GM23338 (cell line): ENCODE measurements around the gene NLRC4. TPM values are rescaled to one million over a fixed set of nuclear protein-coding genes. Genes with fewer than 3 reads are reported as not detected.

ENCODE experiments used
- ATAC-seq: fragments of 200-7000 bp; cut with Tn5 transposase; 3 replicates; pipeline ENCODE4 v1.9.1; 2020
- DNase-seq: peaks from one replicate; pipeline ENCODE4 v3.0.0-alpha.2; 2015; ENCODE audit warnings: low spot score
- H2AFZ ChIP-seq: fragments of 200-600 bp; sonication (generic); 2 replicates; pipeline ENCODE4 v1.8.0; 2016; ENCODE audit warnings: antibody characterized with exemption, mild to moderate bottlenecking, moderate library complexity
- H3F3A ChIP-seq: fragments of 200-600 bp; sonication (generic); replicated peaks from 2 replicates; pipeline ENCODE4 v1.8.0; 2017; ENCODE audit warnings: antibody characterized with exemption, mixed run types, low read depth
- H3K27ac ChIP-seq: fragments of 200-600 bp; sonication (generic); 2 replicates; pipeline ENCODE4 v1.6.1; 2016; ENCODE audit warnings: low read depth
- H3K27me3 ChIP-seq: fragments of 200-600 bp; sonication (generic); 2 replicates; pipeline ENCODE4 v1.8.0; 2016; ENCODE audit warnings: mild to moderate bottlenecking, mixed run types, moderate library complexity; ENCODE audit not compliant: insufficient read depth
- H3K36me3 ChIP-seq: fragments of 200-600 bp; sonication (generic); 2 replicates; pipeline ENCODE4 v1.8.0; 2016; ENCODE audit warnings: mild to moderate bottlenecking; ENCODE audit not compliant: insufficient read depth
- H3K4me1 ChIP-seq: fragments of 200-600 bp; sonication (generic); 2 replicates; pipeline ENCODE4 v1.8.0; 2016; ENCODE audit warnings: mild to moderate bottlenecking, moderate library complexity; ENCODE audit not compliant: insufficient read depth
- H3K4me2 ChIP-seq: fragments of 200-600 bp; sonication (generic); 2 replicates; pipeline ENCODE4 v1.7.1; 2017; ENCODE audit warnings: mixed run types
- H3K4me3 ChIP-seq: fragments of 200-600 bp; sonication (generic); 2 replicates; pipeline ENCODE4 v1.6.1; 2016; ENCODE audit warnings: mixed run types
- H3K79me2 ChIP-seq: fragments of 200-600 bp; sonication (generic); replicated peaks from 2 replicates; pipeline ENCODE4 v1.8.0; 2017; ENCODE audit warnings: mild to moderate bottlenecking; ENCODE audit not compliant: insufficient read depth
- H3K9me2 ChIP-seq: fragments of 200-600 bp; sonication (generic); 2 replicates; pipeline ENCODE4 v1.8.0; 2017; ENCODE audit not compliant: insufficient read depth
- H4K20me1 ChIP-seq: fragments of 200-600 bp; sonication (generic); replicated peaks from 2 replicates; pipeline ENCODE4 v1.8.0; 2017; ENCODE audit warnings: mild to moderate bottlenecking; ENCODE audit not compliant: insufficient read depth
- H3K27ac Mint-ChIP-seq: 2 replicates; pipeline ENCODE4 v1.8.0; 2020; ENCODE audit warnings: inconsistent platforms, mild to moderate bottlenecking, moderate library complexity, mixed read lengths
- H3K27me3 Mint-ChIP-seq: 3 replicates; pipeline ENCODE4 v1.8.0; 2022; ENCODE audit warnings: low read depth, mild to moderate bottlenecking, moderate library complexity, mixed read lengths, inconsistent platforms; ENCODE audit not compliant: insufficient read depth, poor library complexity
- H3K36me3 Mint-ChIP-seq: 3 replicates; pipeline ENCODE4 v1.8.0; 2021; ENCODE audit warnings: low read depth, mild to moderate bottlenecking, inconsistent platforms, moderate library complexity, mixed read lengths
- H3K4me1 Mint-ChIP-seq: 3 replicates; pipeline ENCODE4 v1.8.0; 2020; ENCODE audit warnings: mild to moderate bottlenecking, inconsistent platforms, mixed read lengths
- H3K4me3 Mint-ChIP-seq: 3 replicates; pipeline ENCODE4 v1.8.0; 2021; ENCODE audit warnings: moderate library complexity, mild to moderate bottlenecking, inconsistent platforms, mixed read lengths
- H3K9me3 Mint-ChIP-seq: 3 replicates; pipeline ENCODE4 v1.8.0; 2020; ENCODE audit warnings: moderate library complexity, mild to moderate bottlenecking, inconsistent platforms, mixed read lengths
- CREB1 ChIP-seq: fragments of 250-450 bp; sonication (Bioruptor Pico); IDR thresholded peaks from 2 replicates; pipeline ENCODE4 v1.5.0; 2020; ENCODE audit warnings: low read depth, mild to moderate bottlenecking, moderate library complexity
- EZH2 ChIP-seq: fragments of 200-600 bp; sonication (generic); IDR thresholded peaks from one replicate; pipeline ENCODE4 v1.8.0; 2017; ENCODE audit warnings: antibody characterized with exemption, mild to moderate bottlenecking, low read depth; ENCODE audit not compliant: unreplicated experiment
- EZH2phosphoT487 ChIP-seq: fragments of 200-600 bp; sonication (generic); IDR thresholded peaks from one replicate; pipeline ENCODE4 v1.8.1; 2018; ENCODE audit warnings: antibody characterized with exemption; ENCODE audit not compliant: unreplicated experiment
- JUNB ChIP-seq: IDR thresholded peaks from one replicate; pipeline ENCODE4 v1.6.1; 2016; ENCODE audit warnings: antibody characterized with exemption; ENCODE audit not compliant: unreplicated experiment
- NANOG ChIP-seq: IDR thresholded peaks from 2 replicates; pipeline ENCODE4 v1.6.1; 2016; ENCODE audit warnings: antibody characterized with exemption, borderline replicate concordance
- POLR2AphosphoS5 ChIP-seq: IDR thresholded peaks from 2 replicates; pipeline ENCODE4 v1.6.1; 2016; ENCODE audit warnings: antibody characterized with exemption, low read depth
- STAT1 ChIP-seq: IDR thresholded peaks from one replicate; pipeline ENCODE4 v1.6.1; 2016; ENCODE audit warnings: antibody characterized with exemption; ENCODE audit not compliant: unreplicated experiment
- ZNF114 ChIP-seq: fragments of 250-450 bp; sonication (Bioruptor Pico); IDR thresholded peaks from 2 replicates; pipeline ENCODE4 v1.5.0; 2020; ENCODE audit warnings: mild to moderate bottlenecking, moderate library complexity
- ZNF331 ChIP-seq: fragments of 250-450 bp; sonication (Bioruptor Pico); IDR thresholded peaks from 2 replicates; pipeline ENCODE4 v1.5.0; 2020; ENCODE audit warnings: low read depth, mild to moderate bottlenecking, moderate library complexity
- polyA plus RNA-seq: library from polyadenylated mRNA; unstranded; fragments of >200 nt; fragmentation: Nextera tagmentation; extraction: Ambion mirVana; gene quantifications from 2 replicates; pipeline ENCODE4 v1.2.1, GENCODE V29; 2016
- total RNA-seq: library from RNA; depleted of rRNA; stranded (reverse); fragments of >200 nt; shearing (Covaris generic); gene quantifications from 2 replicates; pipeline ENCODE4 v1.2.3, GENCODE V29; 2014
- TF ChIP-seq, protein P1 (sequence below): fragments of 250-450 bp; sonication (Bioruptor Pico); IDR thresholded peaks from 2 replicates; pipeline ENCODE4 v1.5.0; 2020; ENCODE audit warnings: mild to moderate bottlenecking, moderate library complexity
- TF ChIP-seq, protein P2 (sequence below), 2 experiments: fragments of 200-600 bp in 1 of 2; sonication (generic) in 1 of 2; conservative IDR thresholded peaks; 2 replicates each; pipeline versions ENCODE4 v1.5.1 to v1.6.1; 2016 to 2017; ENCODE audit warnings: antibody characterized with exemption in 2 of 2, low read depth in 2 of 2, mild to moderate bottlenecking in 2 of 2, moderate library complexity in 1 of 2
- TF ChIP-seq, protein P3 (sequence below): IDR thresholded peaks from 2 replicates; pipeline ENCODE4 v1.6.1; 2016; ENCODE audit warnings: antibody characterized with exemption
- TF ChIP-seq, protein P4 (sequence below): IDR thresholded peaks from one replicate; pipeline ENCODE4 v1.6.1; 2018; ENCODE audit warnings: antibody characterized with exemption; ENCODE audit not compliant: unreplicated experiment

Gene NLRC4
- total and polyA plus RNA-seq, 2 experiments from 2014 or later = 0.50 TPM; not detected in 1

DNA sequence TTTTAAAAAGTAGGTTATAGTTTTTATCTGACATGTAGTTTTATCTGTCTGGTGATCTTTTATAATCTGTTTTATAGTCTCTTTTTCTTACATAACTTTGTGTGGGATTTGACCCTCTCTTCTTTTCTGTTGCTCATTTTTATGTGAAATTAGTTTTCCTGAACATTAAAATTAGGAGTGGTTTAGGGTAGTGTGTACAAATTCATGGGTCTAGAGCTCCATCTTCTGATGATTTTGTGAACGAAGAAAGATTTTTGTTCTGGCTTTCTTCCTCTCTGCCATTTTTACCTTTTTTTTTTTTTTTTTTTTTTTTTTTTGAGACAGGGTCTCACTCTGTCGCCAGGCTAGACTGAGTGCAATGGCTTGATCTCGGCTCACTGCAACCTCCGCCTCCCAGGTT lies 52.4 kb downstream of the NLRC4 start:
- no peaks in the 10 kb centered on the region for H3K9me2 ChIP-seq

More for the DNA sequence above, 52.4 kb downstream of the NLRC4 start:
- Mint-ChIP-seq H3K36me3 (peaks cover 10% of the 10 kb centered on the region), H3K4me1 (no peaks in the 10 kb centered on the region), H3K4me3 (no peak overlapping the region), H3K27me3 (no peaks in the 10 kb centered on the region), H3K27ac (no peak overlapping the region), H3K9me3 (no peaks in the 10 kb centered on the region)
- H3F3A ChIP-seq = 0 out of 2 replicates have a peak, but pooled peaks cover 3% of the 10 kb centered on the region
- no peak overlapping the region for H3K4me2 ChIP-seq
- DNase-seq (no peak), ATAC-seq (no peak)
- H3K36me3 ChIP-seq = peaks cover 3% of the 10 kb centered on the region; the same call in 1 of the 2 replicates
- no peaks in the 10 kb centered on the region for H3K4me1 ChIP-seq
- 0 out of 2 replicates have a peak, but pooled peaks cover 3% of the 10 kb centered on the region for H4K20me1 ChIP-seq
- TF ChIP-seq STAT1 = no peak
- no peak for TF ChIP-seq POLR2AphosphoS5
- no peak for TF ChIP-seq JUNB
- TF ChIP-seq NANOG = no peak
- no peak for TF ChIP-seq ZNF114 (CRISPR knock-in tag)
- TF ChIP-seq, protein P1, sequence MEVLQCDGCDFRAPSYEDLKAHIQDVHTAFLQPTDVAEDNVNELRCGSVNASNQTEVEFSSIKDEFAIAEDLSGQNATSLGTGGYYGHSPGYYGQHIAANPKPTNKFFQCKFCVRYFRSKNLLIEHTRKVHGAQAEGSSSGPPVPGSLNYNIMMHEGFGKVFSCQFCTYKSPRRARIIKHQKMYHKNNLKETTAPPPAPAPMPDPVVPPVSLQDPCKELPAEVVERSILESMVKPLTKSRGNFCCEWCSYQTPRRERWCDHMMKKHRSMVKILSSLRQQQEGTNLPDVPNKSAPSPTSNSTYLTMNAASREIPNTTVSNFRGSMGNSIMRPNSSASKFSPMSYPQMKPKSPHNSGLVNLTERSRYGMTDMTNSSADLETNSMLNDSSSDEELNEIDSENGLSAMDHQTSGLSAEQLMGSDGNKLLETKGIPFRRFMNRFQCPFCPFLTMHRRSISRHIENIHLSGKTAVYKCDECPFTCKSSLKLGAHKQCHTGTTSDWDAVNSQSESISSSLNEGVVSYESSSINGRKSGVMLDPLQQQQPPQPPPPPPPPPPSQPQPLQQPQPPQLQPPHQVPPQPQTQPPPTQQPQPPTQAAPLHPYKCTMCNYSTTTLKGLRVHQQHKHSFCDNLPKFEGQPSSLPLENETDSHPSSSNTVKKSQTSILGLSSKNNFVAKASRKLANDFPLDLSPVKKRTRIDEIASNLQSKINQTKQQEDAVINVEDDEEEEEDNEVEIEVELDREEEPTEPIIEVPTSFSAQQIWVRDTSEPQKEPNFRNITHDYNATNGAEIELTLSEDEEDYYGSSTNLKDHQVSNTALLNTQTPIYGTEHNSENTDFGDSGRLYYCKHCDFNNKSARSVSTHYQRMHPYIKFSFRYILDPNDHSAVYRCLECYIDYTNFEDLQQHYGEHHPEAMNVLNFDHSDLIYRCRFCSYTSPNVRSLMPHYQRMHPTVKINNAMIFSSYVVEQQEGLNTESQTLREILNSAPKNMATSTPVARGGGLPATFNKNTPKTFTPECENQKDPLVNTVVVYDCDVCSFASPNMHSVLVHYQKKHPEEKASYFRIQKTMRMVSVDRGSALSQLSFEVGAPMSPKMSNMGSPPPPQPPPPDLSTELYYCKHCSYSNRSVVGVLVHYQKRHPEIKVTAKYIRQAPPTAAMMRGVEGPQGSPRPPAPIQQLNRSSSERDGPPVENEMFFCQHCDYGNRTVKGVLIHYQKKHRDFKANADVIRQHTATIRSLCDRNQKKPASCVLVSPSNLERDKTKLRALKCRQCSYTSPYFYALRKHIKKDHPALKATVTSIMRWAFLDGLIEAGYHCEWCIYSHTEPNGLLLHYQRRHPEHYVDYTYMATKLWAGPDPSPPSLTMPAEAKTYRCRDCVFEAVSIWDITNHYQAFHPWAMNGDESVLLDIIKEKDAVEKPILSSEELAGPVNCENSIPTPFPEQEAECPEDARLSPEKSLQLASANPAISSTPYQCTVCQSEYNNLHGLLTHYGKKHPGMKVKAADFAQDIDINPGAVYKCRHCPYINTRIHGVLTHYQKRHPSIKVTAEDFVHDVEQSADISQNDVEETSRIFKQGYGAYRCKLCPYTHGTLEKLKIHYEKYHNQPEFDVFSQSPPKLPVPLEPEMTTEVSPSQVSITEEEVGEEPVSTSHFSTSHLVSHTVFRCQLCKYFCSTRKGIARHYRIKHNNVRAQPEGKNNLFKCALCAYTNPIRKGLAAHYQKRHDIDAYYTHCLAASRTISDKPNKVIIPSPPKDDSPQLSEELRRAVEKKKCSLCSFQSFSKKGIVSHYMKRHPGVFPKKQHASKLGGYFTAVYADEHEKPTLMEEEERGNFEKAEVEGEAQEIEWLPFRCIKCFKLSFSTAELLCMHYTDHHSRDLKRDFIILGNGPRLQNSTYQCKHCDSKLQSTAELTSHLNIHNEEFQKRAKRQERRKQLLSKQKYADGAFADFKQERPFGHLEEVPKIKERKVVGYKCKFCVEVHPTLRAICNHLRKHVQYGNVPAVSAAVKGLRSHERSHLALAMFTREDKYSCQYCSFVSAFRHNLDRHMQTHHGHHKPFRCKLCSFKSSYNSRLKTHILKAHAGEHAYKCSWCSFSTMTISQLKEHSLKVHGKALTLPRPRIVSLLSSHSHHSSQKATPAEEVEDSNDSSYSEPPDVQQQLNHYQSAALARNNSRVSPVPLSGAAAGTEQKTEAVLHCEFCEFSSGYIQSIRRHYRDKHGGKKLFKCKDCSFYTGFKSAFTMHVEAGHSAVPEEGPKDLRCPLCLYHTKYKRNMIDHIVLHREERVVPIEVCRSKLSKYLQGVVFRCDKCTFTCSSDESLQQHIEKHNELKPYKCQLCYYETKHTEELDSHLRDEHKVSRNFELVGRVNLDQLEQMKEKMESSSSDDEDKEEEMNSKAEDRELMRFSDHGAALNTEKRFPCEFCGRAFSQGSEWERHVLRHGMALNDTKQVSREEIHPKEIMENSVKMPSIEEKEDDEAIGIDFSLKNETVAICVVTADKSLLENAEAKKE (CRISPR knock-in tag) = no peak
- TF ChIP-seq, protein P2, sequence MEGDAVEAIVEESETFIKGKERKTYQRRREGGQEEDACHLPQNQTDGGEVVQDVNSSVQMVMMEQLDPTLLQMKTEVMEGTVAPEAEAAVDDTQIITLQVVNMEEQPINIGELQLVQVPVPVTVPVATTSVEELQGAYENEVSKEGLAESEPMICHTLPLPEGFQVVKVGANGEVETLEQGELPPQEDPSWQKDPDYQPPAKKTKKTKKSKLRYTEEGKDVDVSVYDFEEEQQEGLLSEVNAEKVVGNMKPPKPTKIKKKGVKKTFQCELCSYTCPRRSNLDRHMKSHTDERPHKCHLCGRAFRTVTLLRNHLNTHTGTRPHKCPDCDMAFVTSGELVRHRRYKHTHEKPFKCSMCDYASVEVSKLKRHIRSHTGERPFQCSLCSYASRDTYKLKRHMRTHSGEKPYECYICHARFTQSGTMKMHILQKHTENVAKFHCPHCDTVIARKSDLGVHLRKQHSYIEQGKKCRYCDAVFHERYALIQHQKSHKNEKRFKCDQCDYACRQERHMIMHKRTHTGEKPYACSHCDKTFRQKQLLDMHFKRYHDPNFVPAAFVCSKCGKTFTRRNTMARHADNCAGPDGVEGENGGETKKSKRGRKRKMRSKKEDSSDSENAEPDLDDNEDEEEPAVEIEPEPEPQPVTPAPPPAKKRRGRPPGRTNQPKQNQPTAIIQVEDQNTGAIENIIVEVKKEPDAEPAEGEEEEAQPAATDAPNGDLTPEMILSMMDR (conservative IDR thresholded peaks at IDR 0.05; ENCODE audit: low read depth in 2 of 2) = no peak
- TF ChIP-seq, protein P3, sequence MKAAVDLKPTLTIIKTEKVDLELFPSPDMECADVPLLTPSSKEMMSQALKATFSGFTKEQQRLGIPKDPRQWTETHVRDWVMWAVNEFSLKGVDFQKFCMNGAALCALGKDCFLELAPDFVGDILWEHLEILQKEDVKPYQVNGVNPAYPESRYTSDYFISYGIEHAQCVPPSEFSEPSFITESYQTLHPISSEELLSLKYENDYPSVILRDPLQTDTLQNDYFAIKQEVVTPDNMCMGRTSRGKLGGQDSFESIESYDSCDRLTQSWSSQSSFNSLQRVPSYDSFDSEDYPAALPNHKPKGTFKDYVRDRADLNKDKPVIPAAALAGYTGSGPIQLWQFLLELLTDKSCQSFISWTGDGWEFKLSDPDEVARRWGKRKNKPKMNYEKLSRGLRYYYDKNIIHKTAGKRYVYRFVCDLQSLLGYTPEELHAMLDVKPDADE = no peak
- TF ChIP-seq, protein P4, sequence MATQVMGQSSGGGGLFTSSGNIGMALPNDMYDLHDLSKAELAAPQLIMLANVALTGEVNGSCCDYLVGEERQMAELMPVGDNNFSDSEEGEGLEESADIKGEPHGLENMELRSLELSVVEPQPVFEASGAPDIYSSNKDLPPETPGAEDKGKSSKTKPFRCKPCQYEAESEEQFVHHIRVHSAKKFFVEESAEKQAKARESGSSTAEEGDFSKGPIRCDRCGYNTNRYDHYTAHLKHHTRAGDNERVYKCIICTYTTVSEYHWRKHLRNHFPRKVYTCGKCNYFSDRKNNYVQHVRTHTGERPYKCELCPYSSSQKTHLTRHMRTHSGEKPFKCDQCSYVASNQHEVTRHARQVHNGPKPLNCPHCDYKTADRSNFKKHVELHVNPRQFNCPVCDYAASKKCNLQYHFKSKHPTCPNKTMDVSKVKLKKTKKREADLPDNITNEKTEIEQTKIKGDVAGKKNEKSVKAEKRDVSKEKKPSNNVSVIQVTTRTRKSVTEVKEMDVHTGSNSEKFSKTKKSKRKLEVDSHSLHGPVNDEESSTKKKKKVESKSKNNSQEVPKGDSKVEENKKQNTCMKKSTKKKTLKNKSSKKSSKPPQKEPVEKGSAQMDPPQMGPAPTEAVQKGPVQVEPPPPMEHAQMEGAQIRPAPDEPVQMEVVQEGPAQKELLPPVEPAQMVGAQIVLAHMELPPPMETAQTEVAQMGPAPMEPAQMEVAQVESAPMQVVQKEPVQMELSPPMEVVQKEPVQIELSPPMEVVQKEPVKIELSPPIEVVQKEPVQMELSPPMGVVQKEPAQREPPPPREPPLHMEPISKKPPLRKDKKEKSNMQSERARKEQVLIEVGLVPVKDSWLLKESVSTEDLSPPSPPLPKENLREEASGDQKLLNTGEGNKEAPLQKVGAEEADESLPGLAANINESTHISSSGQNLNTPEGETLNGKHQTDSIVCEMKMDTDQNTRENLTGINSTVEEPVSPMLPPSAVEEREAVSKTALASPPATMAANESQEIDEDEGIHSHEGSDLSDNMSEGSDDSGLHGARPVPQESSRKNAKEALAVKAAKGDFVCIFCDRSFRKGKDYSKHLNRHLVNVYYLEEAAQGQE = no peak
- no peak for TF ChIP-seq ZNF331
- TF ChIP-seq EZH2phosphoT487 = no peak
- TF ChIP-seq EZH2 = no peak
- no peak for TF ChIP-seq CREB1 (CRISPR knock-in tag)
- H3K4me3 ChIP-seq = no peak overlapping the region
- no peak overlapping the region for H2AFZ ChIP-seq
- H3K27me3 ChIP-seq = no peaks in the 10 kb centered on the region
- H3K27ac ChIP-seq = no peak overlapping the region
- no peaks in the 10 kb centered on the region for H3K79me2 ChIP-seq
